ENCODE measurements around the gene PPP2R5E. TPM values are rescaled to one million over a fixed set of nuclear protein-coding genes. Genes with fewer than 3 reads are reported as not detected.

The PPP2R5E gene
- total RNA-seq, 2 donors from 2014 or later: 13.9 to 25.5 TPM

GRCh38 chr14:63342371-63342770, 200.8 kb downstream of the PPP2R5E start:
- no peaks in the 10 kb centered on the region for H3K36me3 ChIP-seq
- H3K27me3 ChIP-seq (replicated peaks; ENCODE audit: insufficient read depth): no peaks in the 10 kb centered on the region
- H3K9me3 ChIP-seq: no peaks in the 10 kb centered on the region
- TF ChIP-seq CTCF (IDR thresholded peaks at IDR 0.05): no peak
- no peak overlapping the region for H3K4me3 ChIP-seq
- no peaks in the 10 kb centered on the region for H3K4me1 ChIP-seq (ENCODE audit: control insufficient read depth in 1 of 2, low read depth in 2 of 2)
- ATAC-seq (ENCODE audit: insufficient number of reproducible peaks, low FRiP score, low read depth) (no peak), DNase-seq (ENCODE audit: low spot score) (no peak)
- no peak overlapping the region for H3K27ac ChIP-seq

GRCh38 chr14:63328787-63329737, 214.1 kb downstream of the PPP2R5E start:
- no peak overlapping the region for H3K27ac ChIP-seq
- TF ChIP-seq CTCF (IDR thresholded peaks at IDR 0.05): no peak
- no peak for ATAC-seq (ENCODE audit: insufficient number of reproducible peaks, low FRiP score, low read depth)
- H3K4me3 ChIP-seq: no peak overlapping the region
- no peaks in the 10 kb centered on the region for H3K4me1 ChIP-seq (ENCODE audit: control insufficient read depth in 1 of 2, low read depth in 2 of 2)
- H3K9me3 ChIP-seq: no peaks in the 10 kb centered on the region
- DNase-seq (ENCODE audit: low spot score): no peak
- H3K36me3 ChIP-seq: no peaks in the 10 kb centered on the region
- H3K27me3 ChIP-seq (replicated peaks; ENCODE audit: insufficient read depth): no peaks in the 10 kb centered on the region

- DNase-seq (ENCODE audit: low spot score) (no peak), ATAC-seq (ENCODE audit: insufficient number of reproducible peaks, low FRiP score, low read depth) (no peak)
- H3K4me1 ChIP-seq (ENCODE audit: control insufficient read depth in 1 of 2, low read depth in 2 of 2): no peaks in the 10 kb centered on the region
- H3K36me3 ChIP-seq: no peaks in the 10 kb centered on the region
- H3K9me3 ChIP-seq: no peaks in the 10 kb centered on the region
- H3K4me3 ChIP-seq: no peak overlapping the region
- no peaks in the 10 kb centered on the region for H3K27me3 ChIP-seq (replicated peaks; ENCODE audit: insufficient read depth)
- H3K27ac ChIP-seq: no peak overlapping the region
- no peak for TF ChIP-seq CTCF (IDR thresholded peaks at IDR 0.05)
Measured at GRCh38 chr14:63326840-63327239, 216.3 kb downstream of the PPP2R5E start.

GRCh38 chr14:63322897-63323573, 220.1 kb downstream of the PPP2R5E start:
- no peak for DNase-seq (ENCODE audit: low spot score)
- ATAC-seq (ENCODE audit: insufficient number of reproducible peaks, low FRiP score, low read depth): no peak
- H3K4me1 ChIP-seq (ENCODE audit: control insufficient read depth in 1 of 2, low read depth in 2 of 2): no peaks in the 10 kb centered on the region
- no peak overlapping the region for H3K27ac ChIP-seq
- no peaks in the 10 kb centered on the region for H3K36me3 ChIP-seq
- H3K27me3 ChIP-seq (replicated peaks; ENCODE audit: insufficient read depth): no peaks in the 10 kb centered on the region
- H3K4me3 ChIP-seq: no peak overlapping the region
- no peaks in the 10 kb centered on the region for H3K9me3 ChIP-seq
- no peak for TF ChIP-seq CTCF (IDR thresholded peaks at IDR 0.05)

- no peaks in the 10 kb centered on the region for H3K4me1 ChIP-seq (ENCODE audit: control insufficient read depth in 1 of 2, low read depth in 2 of 2)
- H3K27me3 ChIP-seq (replicated peaks; ENCODE audit: insufficient read depth): no peaks in the 10 kb centered on the region
- H3K4me3 ChIP-seq: no peak overlapping the region
- DNase-seq (ENCODE audit: low spot score) (no peak), ATAC-seq (ENCODE audit: insufficient number of reproducible peaks, low FRiP score, low read depth) (no peak)
- TF ChIP-seq CTCF (IDR thresholded peaks at IDR 0.05): no peak
- no peaks in the 10 kb centered on the region for H3K9me3 ChIP-seq
- no peaks in the 10 kb centered on the region for H3K36me3 ChIP-seq
- H3K27ac ChIP-seq: no peak overlapping the region
Measured at GRCh38 chr14:63322472-63322871, 220.7 kb downstream of the PPP2R5E start.

Data from thoracic aorta (tissue), 2 donors.